Coronary artery (tissue), 2 donors: ENCODE measurements around the gene NEK3.
"Not testable (repeated sequence)": the region's sequence is repeated elsewhere in the genome, so short reads cannot be mapped to it uniquely, and the experiment has no call there.

ENCODE experiments used
- DNase-seq: peaks from one replicate; pipeline ENCODE4 v3.0.0-alpha.2; 2017; ENCODE audit warnings: low spot score
- H3K27ac ChIP-seq, 2 donors: fragments of 200-600 bp; sonication (generic); one replicate each; pipeline ENCODE4 v1.5.1; 2016 to 2019
- H3K4me3 ChIP-seq: fragments of 200-600 bp; sonication (generic); 2 replicates; pipeline ENCODE4 v1.5.1; 2016; ENCODE audit warnings: mild to moderate bottlenecking, moderate library complexity
- CTCF ChIP-seq: fragments of 200-600 bp; sonication (generic); IDR thresholded peaks from one replicate; pipeline ENCODE4 v1.5.1; 2019; ENCODE audit warnings: antibody characterized with exemption

Gene NEK3

GRCh38 chr13:52165411-52165810, 6.0 kb upstream of the NEK3 start:
- Histone ChIP-seq H3K4me3 (no peak overlapping the region), H3K27ac (no peak overlapping the region)
- TF ChIP-seq CTCF = no peak
- no peak for DNase-seq

DNA sequence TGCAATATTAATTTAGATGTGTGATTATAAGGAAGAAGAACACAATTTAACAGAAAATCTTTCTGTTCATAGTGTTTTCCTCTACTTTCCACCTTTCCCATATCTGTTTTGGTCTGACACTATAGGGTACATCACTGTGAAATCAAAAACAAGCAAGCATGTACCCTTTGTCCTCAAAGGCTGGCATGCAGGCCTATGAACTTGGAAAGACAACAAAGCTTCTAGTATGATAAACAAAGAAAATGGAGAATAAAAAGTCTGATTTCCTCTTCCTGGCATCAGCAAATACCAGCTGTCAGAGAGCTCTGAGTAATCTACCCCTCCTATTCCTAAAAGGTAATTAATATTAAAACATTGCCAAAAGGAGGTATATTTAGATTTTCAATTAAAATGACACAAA, 5.6 kb upstream of the NEK3 start:
- no peak for DNase-seq
- H3K27ac ChIP-seq = no peak overlapping the region
- no peak for TF ChIP-seq CTCF

GRCh38 chr13:52163878-52164277, 4.5 kb upstream of the NEK3 start:
- not testable (repeated sequence) for H3K27ac ChIP-seq, H3K4me3 ChIP-seq, DNase-seq

More for the DNA sequence above, 5.6 kb upstream of the NEK3 start:
- H3K4me3 ChIP-seq = no peak overlapping the region

DNA sequence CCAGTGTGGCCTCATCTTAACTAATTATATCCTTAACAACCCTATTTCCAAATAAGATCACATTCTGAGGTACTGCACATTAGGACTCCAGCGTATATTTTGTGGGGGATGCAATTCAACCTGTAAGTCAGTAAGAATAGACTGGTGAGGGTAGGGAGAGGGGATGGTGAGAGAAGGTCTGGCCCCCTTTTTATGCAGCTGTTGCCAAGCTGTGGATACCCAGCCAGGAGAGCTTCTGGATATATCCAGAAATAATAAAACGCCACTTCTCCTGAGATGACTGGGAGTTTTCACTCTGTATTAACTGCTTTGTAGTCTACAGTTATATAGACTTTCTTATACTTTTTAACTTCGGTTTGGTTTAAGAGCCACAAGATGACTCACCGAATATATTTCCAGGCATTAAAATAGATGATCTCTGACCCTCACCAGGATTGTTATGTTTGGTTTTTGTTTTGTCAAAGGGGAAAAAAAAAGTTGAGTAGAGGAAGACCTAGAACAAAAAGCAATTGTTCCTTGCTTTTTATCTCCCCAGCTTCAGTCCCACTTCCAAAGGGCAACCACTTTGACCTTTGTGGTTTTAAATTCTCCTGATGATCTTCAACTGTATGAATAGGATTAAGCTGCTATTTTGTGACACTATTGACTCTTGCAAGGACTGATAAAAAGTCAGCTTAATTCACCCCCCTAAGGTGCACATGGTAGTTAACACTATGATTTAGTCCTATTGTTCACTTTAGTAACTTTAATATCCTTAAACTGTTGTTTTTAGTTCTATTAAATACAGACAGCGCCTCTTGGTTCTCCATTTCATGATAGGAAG, 3.1 kb upstream of the NEK3 start:
- no peak for TF ChIP-seq CTCF
- no peak overlapping the region for H3K27ac ChIP-seq
- H3K4me3 ChIP-seq = no peak overlapping the region
- DNase-seq = no peak

- DNase-seq = no peak
- Histone ChIP-seq H3K27ac (no peak overlapping the region), H3K4me3 (no peak overlapping the region)
- TF ChIP-seq CTCF = no peak
These were observed 1.8 kb upstream of the NEK3 start for GRCh38 chr13:52161181-52161646.

DNA sequence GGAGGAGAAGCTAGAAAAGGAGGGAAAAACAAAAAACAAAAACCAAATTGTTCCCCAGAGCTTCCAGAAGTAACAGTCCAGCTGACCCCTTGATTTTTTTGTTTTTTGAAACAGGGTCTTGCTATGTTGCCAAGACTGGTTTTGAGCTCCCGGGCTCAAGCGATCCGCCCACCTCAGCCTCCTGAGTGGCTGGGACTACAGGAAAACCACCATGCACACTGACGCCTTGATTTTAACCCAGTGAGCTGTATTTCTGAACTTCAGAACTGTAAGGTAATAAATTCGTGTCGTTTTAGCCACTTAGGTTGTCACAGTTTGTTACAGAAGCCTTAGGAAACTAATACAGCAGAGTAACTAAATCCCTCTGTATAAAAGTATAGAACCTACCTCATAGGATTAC, 1.1 kb upstream of the NEK3 start:
- no peak for TF ChIP-seq CTCF
- Histone ChIP-seq H3K4me3 (no peak overlapping the region), H3K27ac (no peak overlapping the region)
- DNase-seq = no peak

DNA sequence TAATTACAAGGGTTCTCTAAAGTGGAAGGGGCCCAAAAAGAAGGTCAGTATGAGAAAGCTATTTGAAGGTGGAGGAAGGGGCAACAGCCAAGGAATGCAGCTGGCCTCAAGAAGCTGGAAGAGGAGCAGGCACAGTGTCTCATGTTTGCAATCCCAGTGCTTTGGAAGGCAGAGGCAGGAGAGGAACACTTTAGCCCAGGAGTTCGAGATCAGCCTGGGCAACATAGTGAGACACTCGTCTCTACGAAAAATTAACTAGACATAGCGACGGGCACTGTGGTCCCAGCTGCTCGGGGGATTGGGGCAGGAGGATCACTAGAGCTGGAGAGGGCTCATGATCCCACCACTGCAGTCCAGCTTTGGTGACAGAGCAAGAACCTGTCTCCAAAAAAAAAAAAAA, 656 bp upstream of the NEK3 start:
- no peak for DNase-seq
- TF ChIP-seq CTCF = no peak
- Histone ChIP-seq H3K4me3 (peak overlapping the region; percentile 99), H3K27ac (peak overlapping the region in 1 of 2 donors; percentile 95)
